Measurements from ENCODE around the gene NHLRC2.

GRCh38 chr10:113907166-113907565 is 52.7 kb downstream of the NHLRC2 start:
- TF ChIP-seq CTCF (IDR thresholded peaks at IDR 0.05) (no peak), POLR2AphosphoS5 (IDR thresholded peaks at IDR 0.05) (no peak), POLR2A (IDR thresholded peaks at IDR 0.05) (no peak)

All from sigmoid colon (tissue), 4 donors.